Measurements from ENCODE around the gene MOCS1. TPM values are rescaled to one million over a fixed set of nuclear protein-coding genes. Genes with fewer than 3 reads are reported as not detected.

The MOCS1 gene
- total RNA-seq, 5 donors from 2014 or later (not counting 1 experiment from before 2014, with no cell fraction given) = 1.1 to 2.1 (median 1.2) TPM

GRCh38 chr6:39962831-39963230, 28.6 kb upstream of the MOCS1 start:
- no peak for ATAC-seq (replicated peaks in 1 of 4)
- ChIA-PET CTCF (no interaction called here), POLR2A (no interaction called here)
- Mint-ChIP-seq H3K27ac (no peak overlapping the region), H3K36me3 (no peaks in the 10 kb centered on the region), H3K27me3 (peaks cover 19 to 24% of the 10 kb centered on the region in 2 donors), H3K4me1 (no peaks in the 10 kb centered on the region), H3K9me3 (no peaks in the 10 kb centered on the region), H3K4me3 (no peak overlapping the region)
- Histone ChIP-seq H3K9me3 (no peaks in the 10 kb centered on the region), H3K4me1 (ENCODE audit: control insufficient read depth in 1 of 2, extremely low read depth in 1 of 2, insufficient read depth in 2 of 2, low read length in 2 of 2) (no peaks in the 10 kb centered on the region), H3K4me3 (ENCODE audit: control insufficient read depth in 1 of 2, extremely low read depth in 1 of 2, low read length in 1 of 2) (no peak overlapping the region), H3K36me3 (ENCODE audit: control insufficient read depth in 2 of 2, extremely low read depth in 1 of 2, insufficient read depth in 1 of 2, low read length in 1 of 2) (no peaks in the 10 kb centered on the region), H3K27me3 (replicated peaks in 1 of 2; ENCODE audit: control insufficient read depth in 2 of 2, extremely low read depth in 1 of 2, insufficient read depth in 2 of 2, low read length in 1 of 2) (peaks cover 0 to 12% of the 10 kb centered on the region in 2 experiments), H3K27ac (ENCODE audit: low read length) (no peak overlapping the region)
- DNase-seq = no peak
- WGBS (ENCODE audit: insufficient coverage) = 67% methylated on average over 1 of the region's 4 CpGs

GRCh38 chr6:39961178-39961577, 26.9 kb upstream of the MOCS1 start:
- H3K27ac ChIP-seq (ENCODE audit: low read length) = no peak overlapping the region
- ATAC-seq (replicated peaks in 1 of 4) (no peak), DNase-seq (no peak)
- ChIA-PET POLR2A (no interaction called here), CTCF (no interaction called here)
- H3K27me3 Mint-ChIP-seq = peaks cover 20% of the 10 kb centered on the region in 2 donors
- H3K27ac Mint-ChIP-seq = no peak overlapping the region
- H3K4me1 Mint-ChIP-seq = no peaks in the 10 kb centered on the region
- no peaks in the 10 kb centered on the region for H3K9me3 ChIP-seq
- no peak overlapping the region for H3K4me3 ChIP-seq (ENCODE audit: control insufficient read depth in 1 of 2, extremely low read depth in 1 of 2, low read length in 1 of 2)
- no peaks in the 10 kb centered on the region for H3K4me1 ChIP-seq (ENCODE audit: control insufficient read depth in 1 of 2, extremely low read depth in 1 of 2, insufficient read depth in 2 of 2, low read length in 2 of 2)
- 90% methylated on average over 5 of the region's 5 CpGs for WGBS (ENCODE audit: insufficient coverage)
- H3K36me3 Mint-ChIP-seq = no peaks in the 10 kb centered on the region
- peaks cover 0 to 4% of the 10 kb centered on the region in 2 experiments for H3K27me3 ChIP-seq (replicated peaks in 1 of 2; ENCODE audit: control insufficient read depth in 2 of 2, extremely low read depth in 1 of 2, insufficient read depth in 2 of 2, low read length in 1 of 2)
- no peaks in the 10 kb centered on the region for H3K36me3 ChIP-seq (ENCODE audit: control insufficient read depth in 2 of 2, extremely low read depth in 1 of 2, insufficient read depth in 1 of 2, low read length in 1 of 2)
- no peak overlapping the region for H3K4me3 Mint-ChIP-seq
- H3K9me3 Mint-ChIP-seq = no peaks in the 10 kb centered on the region

- ATAC-seq (replicated peaks in 1 of 4) = no peak
- POLR2A ChIA-PET = no interaction called here
These were observed 24.7 kb upstream of the MOCS1 start for GRCh38 chr6:39958947-39959346.

GRCh38 chr6:39956936-39957335, 22.7 kb upstream of the MOCS1 start:
- WGBS (ENCODE audit: insufficient coverage) = no CpG with 5 or more reads among the region's 4 CpGs
- H3K27me3 ChIP-seq (replicated peaks in 1 of 2; ENCODE audit: control insufficient read depth in 2 of 2, extremely low read depth in 1 of 2, insufficient read depth in 2 of 2, low read length in 1 of 2) = peaks cover 0 to 2% of the 10 kb centered on the region in 2 experiments
- no peak for ATAC-seq (replicated peaks in 1 of 4)
- no peak overlapping the region for H3K27ac ChIP-seq (ENCODE audit: low read length)
- no peaks in the 10 kb centered on the region for H3K36me3 ChIP-seq (ENCODE audit: control insufficient read depth in 2 of 2, extremely low read depth in 1 of 2, insufficient read depth in 1 of 2, low read length in 1 of 2)
- Mint-ChIP-seq H3K27ac (no peak overlapping the region), H3K4me3 (no peak overlapping the region), H3K4me1 (no peaks in the 10 kb centered on the region), H3K36me3 (no peaks in the 10 kb centered on the region), H3K27me3 (peaks cover 5 to 17% of the 10 kb centered on the region in 2 donors), H3K9me3 (peaks cover 0 to 4% (median 0%) of the 10 kb centered on the region in 3 donors)
- DNase-seq = no peak
- no peaks in the 10 kb centered on the region for H3K9me3 ChIP-seq
- POLR2A ChIA-PET = no interaction called here
- no peaks in the 10 kb centered on the region for H3K4me1 ChIP-seq (ENCODE audit: control insufficient read depth in 1 of 2, extremely low read depth in 1 of 2, insufficient read depth in 2 of 2, low read length in 2 of 2)
- CTCF ChIA-PET = no interaction called here
- no peak overlapping the region for H3K4me3 ChIP-seq (ENCODE audit: control insufficient read depth in 1 of 2, extremely low read depth in 1 of 2, low read length in 1 of 2)

More at GRCh38 chr6:39958947-39959346, 24.7 kb upstream of the MOCS1 start:
- H3K27ac Mint-ChIP-seq = no peak overlapping the region
- H3K4me3 ChIP-seq (ENCODE audit: control insufficient read depth in 1 of 2, extremely low read depth in 1 of 2, low read length in 1 of 2) = no peak overlapping the region
- 81% methylated on average over 2 of the region's 2 CpGs for WGBS (ENCODE audit: insufficient coverage)
- CTCF ChIA-PET = no interaction called here
- no peak for DNase-seq
- no peaks in the 10 kb centered on the region for H3K36me3 ChIP-seq (ENCODE audit: control insufficient read depth in 2 of 2, extremely low read depth in 1 of 2, insufficient read depth in 1 of 2, low read length in 1 of 2)
- no peaks in the 10 kb centered on the region for H3K9me3 ChIP-seq
- no peaks in the 10 kb centered on the region for H3K27me3 ChIP-seq (replicated peaks in 1 of 2; ENCODE audit: control insufficient read depth in 2 of 2, extremely low read depth in 1 of 2, insufficient read depth in 2 of 2, low read length in 1 of 2)
- no peaks in the 10 kb centered on the region for H3K4me1 ChIP-seq (ENCODE audit: control insufficient read depth in 1 of 2, extremely low read depth in 1 of 2, insufficient read depth in 2 of 2, low read length in 2 of 2)
- no peak overlapping the region for H3K27ac ChIP-seq (ENCODE audit: low read length)
- peaks cover 0 to 4% (median 0%) of the 10 kb centered on the region in 3 donors for H3K9me3 Mint-ChIP-seq
- no peaks in the 10 kb centered on the region for H3K36me3 Mint-ChIP-seq
- H3K4me3 Mint-ChIP-seq = no peak overlapping the region
- H3K4me1 Mint-ChIP-seq = no peaks in the 10 kb centered on the region
- peaks cover 13 to 22% of the 10 kb centered on the region in 2 donors for H3K27me3 Mint-ChIP-seq

GRCh38 chr6:39953076-39953618, 18.9 kb upstream of the MOCS1 start:
- no peak for ATAC-seq (replicated peaks in 1 of 4)
- DNase-seq = no peak
- H3K27ac ChIP-seq (ENCODE audit: low read length) = no peak overlapping the region
- Mint-ChIP-seq H3K9me3 (peaks cover 0 to 4% (median 0%) of the 10 kb centered on the region in 3 donors), H3K4me3 (no peak overlapping the region), H3K4me1 (no peaks in the 10 kb centered on the region), H3K27ac (no peak overlapping the region), H3K27me3 (peaks cover 3 to 7% of the 10 kb centered on the region in 2 donors), H3K36me3 (no peaks in the 10 kb centered on the region)
- CTCF ChIA-PET = no interaction called here
- H3K9me3 ChIP-seq = no peaks in the 10 kb centered on the region
- peaks cover 2 to 3% of the 10 kb centered on the region in 2 experiments for H3K27me3 ChIP-seq (replicated peaks in 1 of 2; ENCODE audit: control insufficient read depth in 2 of 2, extremely low read depth in 1 of 2, insufficient read depth in 2 of 2, low read length in 1 of 2)
- no peaks in the 10 kb centered on the region for H3K36me3 ChIP-seq (ENCODE audit: control insufficient read depth in 2 of 2, extremely low read depth in 1 of 2, insufficient read depth in 1 of 2, low read length in 1 of 2)
- POLR2A ChIA-PET = no interaction called here
- 62% methylated on average over 2 of the region's 2 CpGs for WGBS (ENCODE audit: insufficient coverage)
- no peaks in the 10 kb centered on the region for H3K4me1 ChIP-seq (ENCODE audit: control insufficient read depth in 1 of 2, extremely low read depth in 1 of 2, insufficient read depth in 2 of 2, low read length in 2 of 2)
- H3K4me3 ChIP-seq (ENCODE audit: control insufficient read depth in 1 of 2, extremely low read depth in 1 of 2, low read length in 1 of 2) = no peak overlapping the region

- Histone ChIP-seq H3K27me3 (replicated peaks in 1 of 2; ENCODE audit: control insufficient read depth in 2 of 2, extremely low read depth in 1 of 2, insufficient read depth in 2 of 2, low read length in 1 of 2) (peaks cover 2 to 3% of the 10 kb centered on the region in 2 experiments), H3K4me1 (ENCODE audit: control insufficient read depth in 1 of 2, extremely low read depth in 1 of 2, insufficient read depth in 2 of 2, low read length in 2 of 2) (no peaks in the 10 kb centered on the region), H3K9me3 (no peaks in the 10 kb centered on the region), H3K36me3 (ENCODE audit: control insufficient read depth in 2 of 2, extremely low read depth in 1 of 2, insufficient read depth in 1 of 2, low read length in 1 of 2) (no peaks in the 10 kb centered on the region), H3K4me3 (ENCODE audit: control insufficient read depth in 1 of 2, extremely low read depth in 1 of 2, low read length in 1 of 2) (no peak overlapping the region), H3K27ac (ENCODE audit: low read length) (no peak overlapping the region)
- peaks cover 0 to 4% (median 0%) of the 10 kb centered on the region in 3 donors for H3K9me3 Mint-ChIP-seq
- ChIA-PET POLR2A (no interaction called here), CTCF (no interaction called here)
- no peak for DNase-seq
- WGBS (ENCODE audit: insufficient coverage) = no CpG with 5 or more reads among the region's 4 CpGs
- peaks cover 0 to 7% of the 10 kb centered on the region in 2 donors for H3K27me3 Mint-ChIP-seq
- no peak overlapping the region for H3K4me3 Mint-ChIP-seq
- no peak for ATAC-seq (replicated peaks in 1 of 4)
- H3K4me1 Mint-ChIP-seq = no peaks in the 10 kb centered on the region
- no peak overlapping the region for H3K27ac Mint-ChIP-seq
- H3K36me3 Mint-ChIP-seq = no peaks in the 10 kb centered on the region
These were observed 17.9 kb upstream of the MOCS1 start for GRCh38 chr6:39952167-39952566.

- ChIA-PET POLR2A (no interaction called here), CTCF (no interaction called here)
- H3K27ac Mint-ChIP-seq = no peak overlapping the region
- H3K36me3 ChIP-seq (ENCODE audit: control insufficient read depth in 2 of 2, extremely low read depth in 1 of 2, insufficient read depth in 1 of 2, low read length in 1 of 2) = no peaks in the 10 kb centered on the region
- peaks cover 0 to 4% (median 0%) of the 10 kb centered on the region in 3 donors for H3K9me3 Mint-ChIP-seq
- H3K4me1 ChIP-seq (ENCODE audit: control insufficient read depth in 1 of 2, extremely low read depth in 1 of 2, insufficient read depth in 2 of 2, low read length in 2 of 2) = no peaks in the 10 kb centered on the region
- H3K9me3 ChIP-seq = no peaks in the 10 kb centered on the region
- 83% methylated on average over 1 of the region's 1 CpG for WGBS (ENCODE audit: insufficient coverage)
- DNase-seq (no peak), ATAC-seq (replicated peaks in 1 of 4) (no peak)
- H3K27me3 Mint-ChIP-seq = peaks cover 0 to 7% of the 10 kb centered on the region in 2 donors
- peaks cover 2 to 3% of the 10 kb centered on the region in 2 experiments for H3K27me3 ChIP-seq (replicated peaks in 1 of 2; ENCODE audit: control insufficient read depth in 2 of 2, extremely low read depth in 1 of 2, insufficient read depth in 2 of 2, low read length in 1 of 2)
- H3K4me1 Mint-ChIP-seq = no peaks in the 10 kb centered on the region
- no peak overlapping the region for H3K27ac ChIP-seq (ENCODE audit: low read length)
- no peak overlapping the region for H3K4me3 Mint-ChIP-seq
- no peaks in the 10 kb centered on the region for H3K36me3 Mint-ChIP-seq
- no peak overlapping the region for H3K4me3 ChIP-seq (ENCODE audit: control insufficient read depth in 1 of 2, extremely low read depth in 1 of 2, low read length in 1 of 2)
These were observed 17.5 kb upstream of the MOCS1 start for GRCh38 chr6:39951716-39952115.
